H1 (cell line): ENCODE measurements around the gene PPP2R1A. TPM values are rescaled to one million over a fixed set of nuclear protein-coding genes. Genes with fewer than 3 reads are reported as not detected.

Experiments
- CTCF ChIA-PET: fragments of 300-600 bp; sonication (Branson Sonifier 250); formaldehyde crosslinking; loops from one replicate; lab custom pipeline; 2021; ENCODE audit not compliant: partially characterized antibody; lab: Charles Lee
- POLR2A ChIA-PET: fragments of 300-600 bp; sonication (Branson Sonifier 250); formaldehyde crosslinking; loops from one replicate; lab custom pipeline; 2021; ENCODE audit warnings: inconsistent platforms; ENCODE audit not compliant: partially characterized antibody; lab: Charles Lee
- DNase-seq, 2 experiments: peaks; one replicate each; pipeline versions ENCODE4 v3.0.0 to v3.0.0-alpha.2; 2010 to 2022; ENCODE audit warnings: low spot score in 2 of 2, low read depth in 1 of 2, mixed read lengths in 1 of 2
- FAIRE-seq: peaks from 2 replicates; lab custom pipeline; 2011; peaks lifted over from hg19 to GRCh38; lab: Jason Lieb, UNC
- H2AFZ ChIP-seq: 2 replicates; pipeline ENCODE4 v1.8.1; 2012; ENCODE audit warnings: low read length, inconsistent platforms
- H2AK5ac ChIP-seq: 2 replicates; pipeline ENCODE4 v1.6.1; 2013; ENCODE audit warnings: low read depth, low read length
- H2BK120ac ChIP-seq: replicated peaks from 2 replicates; pipeline ENCODE3; 2013; ENCODE audit warnings: low read depth, low read length, inconsistent platforms
- H2BK12ac ChIP-seq: 2 replicates; pipeline ENCODE4 v1.6.1; 2013; ENCODE audit warnings: low read depth, low read length
- H2BK15ac ChIP-seq: 2 replicates; pipeline ENCODE4 v1.6.1; 2013; ENCODE audit warnings: low read length
- H2BK20ac ChIP-seq: 2 replicates; pipeline ENCODE4 v1.6.1; 2013; ENCODE audit warnings: low read length
- H2BK5ac ChIP-seq: 2 replicates; pipeline ENCODE4 v1.6.1; 2013; ENCODE audit warnings: low read depth, low read length
- H3K14ac ChIP-seq: 2 replicates; pipeline ENCODE4 v1.6.1; 2013; ENCODE audit warnings: inconsistent platforms; ENCODE audit not compliant: insufficient read length
- H3K18ac ChIP-seq: 2 replicates; pipeline ENCODE4 v1.6.1; 2013; ENCODE audit warnings: low read length; ENCODE audit errors: extremely low read depth
- H3K23ac ChIP-seq: 2 replicates; pipeline ENCODE4 v1.6.1; 2013; ENCODE audit warnings: inconsistent platforms; ENCODE audit not compliant: insufficient read length
- H3K23me2 ChIP-seq: 2 replicates; pipeline ENCODE4 v1.6.1; 2013; ENCODE audit warnings: low read depth, low read length
- H3K27ac ChIP-seq: 2 replicates; pipeline ENCODE4 v1.6.1; 2011; ENCODE audit warnings: low read depth, low read length, inconsistent platforms
- H3K27me3 ChIP-seq, 4 experiments: replicated peaks in 1 of 4; 1 replicate in 1 of 4; 2 replicates in 3 of 4; pipeline versions ENCODE4 v1.6.1 to v1.8.1; 2011 to 2013; ENCODE audit warnings: low read length in 3 of 4, mild to moderate bottlenecking in 3 of 4, inconsistent platforms in 2 of 4, mixed read lengths in 2 of 4, moderate library complexity in 1 of 4; ENCODE audit not compliant: control insufficient read depth in 3 of 4, insufficient read depth in 3 of 4; ENCODE audit errors: extremely low read depth in 1 of 4
- H3K36me3 ChIP-seq, 4 experiments: 2 replicates each; pipeline versions ENCODE4 v1.6.1 to v1.8.1; 2011 to 2013; ENCODE audit warnings: mild to moderate bottlenecking in 4 of 4, low read length in 3 of 4, moderate library complexity in 2 of 4, control low read depth in 1 of 4, inconsistent platforms in 1 of 4; ENCODE audit not compliant: insufficient read depth in 4 of 4, control insufficient read depth in 2 of 4
- H3K4ac ChIP-seq: replicated peaks from 2 replicates; pipeline ENCODE3; 2013; ENCODE audit warnings: low read length, low read depth, mixed read lengths, inconsistent platforms; ENCODE audit not compliant: insufficient read length
- H3K4me1 ChIP-seq, 4 experiments: replicated peaks in 1 of 4; 1 replicate in 1 of 4; 2 replicates in 3 of 4; pipeline versions ENCODE4 v1.6.1 to v1.8.1; 2011 to 2013; ENCODE audit warnings: low read length in 3 of 4, inconsistent platforms in 2 of 4, mixed read lengths in 1 of 4; ENCODE audit not compliant: insufficient read depth in 4 of 4, control insufficient read depth in 3 of 4
- H3K4me2 ChIP-seq, 2 experiments: 2 replicates each; pipeline versions ENCODE4 v1.6.1 to v1.8.1; 2011 to 2013; ENCODE audit warnings: low read depth in 2 of 2, low read length in 2 of 2, control low read depth in 1 of 2, inconsistent platforms in 1 of 2, mild to moderate bottlenecking in 1 of 2; ENCODE audit not compliant: insufficient read depth in 1 of 2
- H3K4me3 ChIP-seq, 4 experiments: fragments of 200-600, 300-600 bp in 1 of 4; sonication (generic), shearing (Covaris generic), sonication (Bioruptor Twin) in 1 of 4; 2 replicates each; pipeline versions ENCODE4 v1.5.1 to v1.8.1; 2011 to 2016; ENCODE audit warnings: low read length in 4 of 4, low read depth in 3 of 4, control low read depth in 2 of 4, inconsistent platforms in 2 of 4, mild to moderate bottlenecking in 2 of 4, mixed read lengths in 1 of 4, moderate library complexity in 1 of 4; ENCODE audit not compliant: insufficient read depth in 2 of 4; ENCODE audit errors: extremely low read depth in 1 of 4
- H3K56ac ChIP-seq: replicated peaks from 2 replicates; pipeline ENCODE3; 2013; ENCODE audit warnings: low read depth, mild to moderate bottlenecking, mixed read lengths, low read length, inconsistent platforms; ENCODE audit not compliant: insufficient read length
- H3K79me1 ChIP-seq: 2 replicates; pipeline ENCODE4 v1.6.1; 2013; ENCODE audit warnings: low read depth, low read length, control low read depth
- H3K79me2 ChIP-seq, 2 experiments: 2 replicates each; pipeline versions ENCODE4 v1.6.1 to v1.8.1; 2012 to 2013; ENCODE audit warnings: low read length in 2 of 2, mild to moderate bottlenecking in 2 of 2, inconsistent platforms in 1 of 2; ENCODE audit not compliant: insufficient read depth in 2 of 2, control insufficient read depth in 1 of 2
- H3K9ac ChIP-seq, 4 experiments: replicated peaks in 1 of 4; 1 replicate in 1 of 4; 2 replicates in 3 of 4; pipeline versions ENCODE4 v1.6.1 to v1.8.1; 2011 to 2013; ENCODE audit warnings: low read depth in 3 of 4, low read length in 3 of 4, control low read depth in 2 of 4, mild to moderate bottlenecking in 2 of 4, moderate library complexity in 2 of 4, inconsistent platforms in 1 of 4; ENCODE audit errors: extremely low read depth in 1 of 4
- H3K9me3 ChIP-seq, 2 experiments: 2 replicates each; pipeline versions ENCODE4 v1.6.1 to v1.8.1; 2012 to 2013; ENCODE audit warnings: mild to moderate bottlenecking in 2 of 2, moderate library complexity in 2 of 2, control low read depth in 1 of 2, inconsistent platforms in 1 of 2, low read depth in 1 of 2, low read length in 1 of 2, mixed read lengths in 1 of 2; ENCODE audit not compliant: insufficient read depth in 2 of 2
- H4K20me1 ChIP-seq, 2 experiments: replicated peaks in 1 of 2; 2 replicates each; pipeline versions ENCODE3 to v1.8.1; 2011 to 2013; ENCODE audit warnings: inconsistent platforms in 2 of 2, low read length in 2 of 2, mild to moderate bottlenecking in 1 of 2; ENCODE audit not compliant: insufficient read depth in 2 of 2, control insufficient read depth in 1 of 2
- H4K5ac ChIP-seq: 2 replicates; pipeline ENCODE4 v1.6.1; 2013; ENCODE audit warnings: low read length, low read depth, mixed read lengths, inconsistent platforms; ENCODE audit not compliant: insufficient read length
- H4K8ac ChIP-seq: 2 replicates; pipeline ENCODE4 v1.8.0; 2013; ENCODE audit warnings: mild to moderate bottlenecking, moderate library complexity, low read length, inconsistent platforms; ENCODE audit not compliant: insufficient read depth; ENCODE audit errors: extremely low read depth
- H4K91ac ChIP-seq: replicated peaks from 2 replicates; pipeline ENCODE3; 2013; ENCODE audit warnings: low read length, mixed read lengths, inconsistent platforms; ENCODE audit not compliant: insufficient read length
- CEBPB ChIP-seq: IDR thresholded peaks from 2 replicates; pipeline ENCODE4 v1.6.1; 2012; ENCODE audit warnings: low read depth, low read length
- E2F6 ChIP-seq: IDR thresholded peaks from 2 replicates; pipeline ENCODE4 v1.6.1; 2012; ENCODE audit warnings: inconsistent platforms
- HDAC6 ChIP-seq: IDR thresholded peaks from one replicate; pipeline ENCODE4 v1.7.1; 2012; ENCODE audit warnings: low read depth, mild to moderate bottlenecking, inconsistent platforms, low read length, moderate library complexity
- RAD21 ChIP-seq, 2 experiments: IDR thresholded peaks in 1 of 2; conservative IDR thresholded peaks in 1 of 2; 2 replicates each; pipeline ENCODE4 v1.6.1; 2011; ENCODE audit warnings: low read depth in 2 of 2, low read length in 2 of 2, improper control_type of control experiment in 1 of 2, inconsistent platforms in 1 of 2, mild to moderate bottlenecking in 1 of 2, moderate library complexity in 1 of 2
- SRF ChIP-seq: IDR thresholded peaks from 2 replicates; pipeline ENCODE4 v1.6.1; 2011; ENCODE audit warnings: mild to moderate bottlenecking, low read depth, low read length, moderate library complexity
- TAF1 ChIP-seq: IDR thresholded peaks from 2 replicates; pipeline ENCODE4 v1.6.1; 2011; ENCODE audit warnings: mild to moderate bottlenecking, low read depth, low read length
- TBP ChIP-seq: IDR thresholded peaks from 2 replicates; pipeline ENCODE4 v1.6.1; 2011; ENCODE audit warnings: low read depth, low read length, improper control_type of control experiment
- WGBS, 2 experiments: shearing (Covaris generic) in 1 of 2; methylation state at CpG; one replicate each; pipeline versions ENCODE4 v1.1.6 to v1.1.7; 2013 to 2015; ENCODE audit warnings: low lambda C conversion rate in 2 of 2, mixed read lengths in 2 of 2, inconsistent platforms in 1 of 2, low coverage in 1 of 2, missing lambda C conversion rate in 1 of 2; ENCODE audit not compliant: insufficient replicate concordance in 2 of 2, insufficient coverage in 1 of 2, insufficient read length in 1 of 2; ENCODE audit errors: extremely low coverage in 1 of 2, missing lambda C conversion rate in 1 of 2; 5-methylcytosine and 5-hydroxymethylcytosine counted together
- polyA plus RNA-seq, 7 experiments: library from polyadenylated mRNA; depleted of rRNA in 3 of 7; stranded (reverse) in 5 of 7; unstranded in 2 of 7; fragments of >200 nt in 5 of 7; fragments of 200-250 nt in 2 of 7; gene quantifications; 1 replicate in 5 of 7; 2 replicates in 1 of 7; 4 replicates in 1 of 7; pipeline versions ENCODE4 v1.2.1 to v1.2.3, GENCODE V29; 2011 to 2013; ENCODE audit warnings: missing spikeins in 2 of 7, mixed read lengths in 2 of 7
- total RNA-seq: library from RNA; stranded (reverse); fragmentation: NEBNext Ultra II Directional; extraction: Animal tissue kit (Norgen Biotek cat#: 25700); gene quantifications from 2 replicates; pipeline ENCODE4 v1.2.1, GENCODE V29; 2021
- TF ChIP-seq, protein P1 (sequence below): IDR thresholded peaks from 2 replicates; pipeline ENCODE4 v1.6.1; 2011; ENCODE audit warnings: low read length, improper control_type of control experiment
- TF ChIP-seq, protein P2 (sequence below), 3 experiments: IDR thresholded peaks; 1 replicate in 2 of 3; 2 replicates in 1 of 3; pipeline versions ENCODE4 v1.5.1 to v1.6.1; 2011; ENCODE audit warnings: low read length in 3 of 3, mild to moderate bottlenecking in 3 of 3, inconsistent platforms in 2 of 3, low read depth in 1 of 3, moderate library complexity in 1 of 3; ENCODE audit not compliant: insufficient read depth in 1 of 3; ENCODE audit errors: control extremely low read depth in 1 of 3

Gene PPP2R1A
- total and polyA plus RNA-seq, 2 of the 8 experiments (the other 6 are each of a cell fraction or from before 2014, with no cell fraction given) = 380 to 382 TPM

- Histone ChIP-seq H4K20me1 (peaks cover 22 to 27% of the 10 kb centered on the region in 2 experiments), H2BK20ac (no peak overlapping the region), H2AK5ac (no peak overlapping the region), H3K27ac (no peak overlapping the region), H3K23me2 (no peaks in the 10 kb centered on the region), H4K91ac (no peak overlapping the region), H3K9me3 (no peaks in the 10 kb centered on the region), H3K27me3 (no peaks in the 10 kb centered on the region), H2BK12ac (no peak overlapping the region), H3K14ac (no peak overlapping the region), H3K9ac (no peak overlapping the region; a peak in 1 of 7 replicates), H3K23ac (no peak overlapping the region), H3K79me1 (peaks cover 19% of the 10 kb centered on the region), H4K5ac (no peak overlapping the region), H4K8ac (no peak overlapping the region), H3K4ac (no peak overlapping the region), H3K36me3 (peaks cover 13 to 71% (median 56%) of the 10 kb centered on the region in 4 experiments), H3K79me2 (peaks cover 4 to 89% of the 10 kb centered on the region in 2 experiments), H2AFZ (no peak overlapping the region), H2BK15ac (no peak overlapping the region), H3K4me1 (no peaks in the 10 kb centered on the region), H3K4me2 (no peak overlapping the region), H2BK5ac (no peak overlapping the region), H3K18ac (no peak overlapping the region), H3K4me3 (no peak overlapping the region), H3K56ac (no peak overlapping the region), H2BK120ac (no peak overlapping the region)
- DNase-seq (no peak), FAIRE-seq (no peak)
- POLR2A ChIA-PET = interaction anchor here (1.2 to 1.3 kb wide), 2 partner anchors 9 to 33 kb away, joined by 3 to 5 read pairs; no protein-coding TSS in a partner anchor
- CTCF ChIA-PET = interaction anchor here (0.6 to 1.7 kb wide), 4 partner anchors 11 to 30 kb away, joined by 3 to 7 read pairs (median 4); partner anchors contain the start of gene PPP2R1A
- 93% methylated on average over 7 of the region's 7 CpGs; no CpG with 5 or more reads in 1 of the 2 experiments for WGBS, 2 experiments
- TF ChIP-seq, protein P1, sequence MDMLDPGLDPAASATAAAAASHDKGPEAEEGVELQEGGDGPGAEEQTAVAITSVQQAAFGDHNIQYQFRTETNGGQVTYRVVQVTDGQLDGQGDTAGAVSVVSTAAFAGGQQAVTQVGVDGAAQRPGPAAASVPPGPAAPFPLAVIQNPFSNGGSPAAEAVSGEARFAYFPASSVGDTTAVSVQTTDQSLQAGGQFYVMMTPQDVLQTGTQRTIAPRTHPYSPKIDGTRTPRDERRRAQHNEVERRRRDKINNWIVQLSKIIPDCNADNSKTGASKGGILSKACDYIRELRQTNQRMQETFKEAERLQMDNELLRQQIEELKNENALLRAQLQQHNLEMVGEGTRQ = no peak
- TF ChIP-seq RAD21 (IDR thresholded peaks at IDR 0.05 in 1 of 2, conservative IDR thresholded peaks at IDR 0.05 in 1 of 2; ENCODE audit: low read depth in 2 of 2, low read length in 2 of 2) (no peak), CEBPB (no peak), TAF1 (no peak), SRF (no peak), TBP (no peak), E2F6 (no peak), HDAC6 (no peak)
- TF ChIP-seq, protein P2, sequence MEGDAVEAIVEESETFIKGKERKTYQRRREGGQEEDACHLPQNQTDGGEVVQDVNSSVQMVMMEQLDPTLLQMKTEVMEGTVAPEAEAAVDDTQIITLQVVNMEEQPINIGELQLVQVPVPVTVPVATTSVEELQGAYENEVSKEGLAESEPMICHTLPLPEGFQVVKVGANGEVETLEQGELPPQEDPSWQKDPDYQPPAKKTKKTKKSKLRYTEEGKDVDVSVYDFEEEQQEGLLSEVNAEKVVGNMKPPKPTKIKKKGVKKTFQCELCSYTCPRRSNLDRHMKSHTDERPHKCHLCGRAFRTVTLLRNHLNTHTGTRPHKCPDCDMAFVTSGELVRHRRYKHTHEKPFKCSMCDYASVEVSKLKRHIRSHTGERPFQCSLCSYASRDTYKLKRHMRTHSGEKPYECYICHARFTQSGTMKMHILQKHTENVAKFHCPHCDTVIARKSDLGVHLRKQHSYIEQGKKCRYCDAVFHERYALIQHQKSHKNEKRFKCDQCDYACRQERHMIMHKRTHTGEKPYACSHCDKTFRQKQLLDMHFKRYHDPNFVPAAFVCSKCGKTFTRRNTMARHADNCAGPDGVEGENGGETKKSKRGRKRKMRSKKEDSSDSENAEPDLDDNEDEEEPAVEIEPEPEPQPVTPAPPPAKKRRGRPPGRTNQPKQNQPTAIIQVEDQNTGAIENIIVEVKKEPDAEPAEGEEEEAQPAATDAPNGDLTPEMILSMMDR (IDR thresholded peaks at IDR 0.05; ENCODE audit: control extremely low read depth in 1 of 3, insufficient read depth in 1 of 3, low read depth in 1 of 3, low read length in 3 of 3) = no peak
Measured at GRCh38 chr19:52200044-52200443, 10.2 kb downstream of the PPP2R1A start.
